ENCODE data around the gene ZNF561. TPM values are rescaled to one million over a fixed set of nuclear protein-coding genes. Genes with fewer than 3 reads are reported as not detected.

ZNF561 gene
- total RNA-seq (2013) = 32.0 TPM
- polyA plus RNA-seq (10 to 100 TPM; 11.0 to 14.3 (median 12.5) TPM), polyA minus RNA-seq (11.2 and 21.8 TPM in 2 replicates), total RNA-seq (4.6 to 20.7 (median 14.0) reads per million in 11 experiments)

DNA sequence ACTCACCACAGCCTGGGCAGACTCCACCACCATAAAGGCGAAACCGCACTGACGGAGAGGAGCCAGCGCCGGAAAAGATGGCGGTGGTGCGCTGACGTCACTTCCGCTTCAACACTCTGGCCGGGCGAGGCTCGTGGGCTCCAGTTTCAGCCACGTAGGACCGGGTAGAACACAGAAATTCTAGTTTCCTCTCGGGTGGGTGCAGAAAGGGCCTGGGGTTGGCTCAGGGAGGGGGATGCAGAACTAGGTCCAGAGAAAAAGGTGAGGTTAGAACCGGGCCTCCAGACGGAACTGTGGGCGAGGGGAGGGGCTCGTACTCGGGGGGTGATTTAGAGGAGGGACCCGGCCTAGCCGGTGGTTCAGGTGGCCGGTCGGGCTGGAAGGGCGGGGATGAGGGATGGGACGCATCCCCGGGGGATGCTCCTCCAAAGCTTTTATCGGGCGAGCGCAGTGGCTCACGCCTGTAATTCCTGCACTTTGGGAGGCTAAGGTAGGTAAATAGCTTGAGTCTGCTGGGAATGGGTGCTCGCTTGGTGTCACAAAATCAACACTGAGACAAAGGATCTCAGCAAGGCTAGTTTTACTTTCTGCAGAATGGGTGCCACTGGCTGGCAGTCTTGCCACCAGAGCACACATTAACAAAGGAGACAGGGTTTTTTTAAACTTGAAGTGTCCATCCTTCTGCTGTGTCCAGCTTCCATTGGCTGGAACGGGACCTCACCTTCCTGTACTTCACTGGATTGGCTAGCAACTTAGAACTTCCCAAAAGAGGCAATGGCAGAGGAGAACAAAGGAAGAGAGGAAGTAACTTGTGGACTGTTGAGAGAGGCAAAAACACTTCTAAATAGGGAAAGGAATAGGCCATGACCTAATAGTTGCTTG, at the start of gene ZNF561:
Gene ZNF561 (minus strand): TSS at position 77 of the 882 bp plus-strand sequence. CDS start 1,776 bp downstream, outside the sequence.
- peak; percentile 83 to 89 (median 87) for DNase-seq
- TF ChIP-seq, protein P1, sequence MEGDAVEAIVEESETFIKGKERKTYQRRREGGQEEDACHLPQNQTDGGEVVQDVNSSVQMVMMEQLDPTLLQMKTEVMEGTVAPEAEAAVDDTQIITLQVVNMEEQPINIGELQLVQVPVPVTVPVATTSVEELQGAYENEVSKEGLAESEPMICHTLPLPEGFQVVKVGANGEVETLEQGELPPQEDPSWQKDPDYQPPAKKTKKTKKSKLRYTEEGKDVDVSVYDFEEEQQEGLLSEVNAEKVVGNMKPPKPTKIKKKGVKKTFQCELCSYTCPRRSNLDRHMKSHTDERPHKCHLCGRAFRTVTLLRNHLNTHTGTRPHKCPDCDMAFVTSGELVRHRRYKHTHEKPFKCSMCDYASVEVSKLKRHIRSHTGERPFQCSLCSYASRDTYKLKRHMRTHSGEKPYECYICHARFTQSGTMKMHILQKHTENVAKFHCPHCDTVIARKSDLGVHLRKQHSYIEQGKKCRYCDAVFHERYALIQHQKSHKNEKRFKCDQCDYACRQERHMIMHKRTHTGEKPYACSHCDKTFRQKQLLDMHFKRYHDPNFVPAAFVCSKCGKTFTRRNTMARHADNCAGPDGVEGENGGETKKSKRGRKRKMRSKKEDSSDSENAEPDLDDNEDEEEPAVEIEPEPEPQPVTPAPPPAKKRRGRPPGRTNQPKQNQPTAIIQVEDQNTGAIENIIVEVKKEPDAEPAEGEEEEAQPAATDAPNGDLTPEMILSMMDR (IDR thresholded peaks at IDR 0.05) = no peak
- peak within 1 kb of the TSS; percentile 93 to 95 for H3K27ac ChIP-seq (ENCODE audit: low read depth in 1 of 2, low read length in 2 of 2)
- H3K27me3 Mint-ChIP-seq (ENCODE audit: low read depth in 3 of 3) = no peaks in the 10 kb centered on the region
- H3K36me3 ChIP-seq (replicated peaks in 1 of 2; ENCODE audit: control insufficient read depth in 1 of 2, insufficient read depth in 2 of 2, low read length in 2 of 2) = peaks cover 27 to 31% of the 10 kb centered on the region in 2 donors
- H3K27me3 ChIP-seq (ENCODE audit: control insufficient read depth in 2 of 2, insufficient read depth in 2 of 2, low read length in 2 of 2) = no peaks in the 10 kb centered on the region
- no peaks in the 10 kb centered on the region for H4K20me1 ChIP-seq (ENCODE audit: insufficient read depth, low read length)
- H3K79me2 ChIP-seq (ENCODE audit: insufficient read depth, low read length) = peaks cover 12% of the 10 kb centered on the region
- H3K9me3 ChIP-seq (replicated peaks in 1 of 2; ENCODE audit: control insufficient read depth in 1 of 2, insufficient read depth in 1 of 2, low read length in 2 of 2) = no peaks in the 10 kb centered on the region
- peak within 1 kb of the TSS; percentile 99 to 100 for H3K4me3 Mint-ChIP-seq
- H3K4me1 ChIP-seq (ENCODE audit: control insufficient read depth in 1 of 2, insufficient read depth in 2 of 2, low read length in 2 of 2) = peaks cover 23 to 25% of the 10 kb centered on the region in 2 donors
- peaks cover 26 to 27% of the 10 kb centered on the region in 2 donors for H3K36me3 Mint-ChIP-seq
- H3K4me2 ChIP-seq (replicated peaks; ENCODE audit: extremely low read depth, low read length, poor library complexity, severe bottlenecking) = peak within 1 kb of the TSS; percentile 82
- WGBS (ENCODE audit: insufficient coverage) = 2% methylated on average over 31 of the region's 33 CpGs
- peaks cover 0 to 8% (median 3%) of the 10 kb centered on the region in 7 donors for H3K9me3 Mint-ChIP-seq
- H3K27ac Mint-ChIP-seq = peak within 1 kb of the TSS; percentile 99 to 100 (median 100)
- intact Hi-C loops (cut with micrococcal nuclease) = loop anchor here (1.0 to 5.0 kb wide), 5 partner anchors 34 to 169 kb away; partner anchors contain the start of genes ZNF121 (in 1 of the 2), ZNF562 (in 1 of the 2) and ZNF846 (in 1 of the 2)
- H3K4me1 Mint-ChIP-seq = peaks cover 22% of the 10 kb centered on the region
- peak within 1 kb of the TSS; percentile 96 for H2AFZ ChIP-seq (ENCODE audit: insufficient read depth, low read depth, low read length, poor library complexity, severe bottlenecking)
- H3K4me3 ChIP-seq (replicated peaks in 1 of 3; ENCODE audit: low read depth in 2 of 3, low read length in 3 of 3) = peak within 1 kb of the TSS; percentile 75 to 99 (median 96)
- H3K9ac ChIP-seq (ENCODE audit: insufficient read depth, low read length, poor library complexity, severe bottlenecking) = peak within 1 kb of the TSS; percentile 83

DNA sequence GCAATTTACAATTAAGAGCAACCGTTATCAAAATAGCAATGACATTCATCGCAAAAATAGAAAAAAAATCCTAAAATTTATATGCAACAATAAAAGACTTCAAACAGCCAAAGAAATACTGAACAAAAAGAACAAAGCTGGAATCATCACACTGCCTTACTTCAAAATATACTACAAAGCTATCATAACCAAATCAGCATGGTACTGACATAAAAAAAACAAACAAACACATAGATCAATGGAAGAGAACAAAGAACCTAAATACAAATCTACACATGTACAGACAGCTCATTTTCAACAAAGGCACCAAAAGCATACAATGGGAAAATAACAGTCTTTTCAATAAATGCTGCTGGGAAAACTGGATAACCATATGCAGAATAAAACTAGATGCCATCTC, 47.5 kb upstream of the ZNF561 start:
- Histone ChIP-seq H3K79me2 (ENCODE audit: insufficient read depth, low read length) (peaks cover 100% of the 10 kb centered on the region), H4K20me1 (ENCODE audit: insufficient read depth, low read length) (peaks cover 41% of the 10 kb centered on the region), H3K4me1 (ENCODE audit: control insufficient read depth in 1 of 2, insufficient read depth in 2 of 2, low read length in 2 of 2) (no peaks in the 10 kb centered on the region), H3K27me3 (ENCODE audit: control insufficient read depth in 2 of 2, insufficient read depth in 2 of 2, low read length in 2 of 2) (no peaks in the 10 kb centered on the region), H3K4me2 (replicated peaks; ENCODE audit: extremely low read depth, low read length, poor library complexity, severe bottlenecking) (no peak overlapping the region), H3K36me3 (replicated peaks in 1 of 2; ENCODE audit: control insufficient read depth in 1 of 2, insufficient read depth in 2 of 2, low read length in 2 of 2) (peaks cover 0 to 59% of the 10 kb centered on the region in 2 donors), H2AFZ (ENCODE audit: insufficient read depth, low read depth, low read length, poor library complexity, severe bottlenecking) (no peak overlapping the region), H3K4me3 (replicated peaks in 1 of 3; ENCODE audit: low read depth in 2 of 3, low read length in 3 of 3) (no peak overlapping the region), H3K9me3 (replicated peaks in 1 of 2; ENCODE audit: control insufficient read depth in 1 of 2, insufficient read depth in 1 of 2, low read length in 2 of 2) (peaks cover 47 to 61% of the 10 kb centered on the region in 2 donors), H3K27ac (ENCODE audit: low read depth in 1 of 2, low read length in 2 of 2) (no peak overlapping the region), H3K9ac (ENCODE audit: insufficient read depth, low read length, poor library complexity, severe bottlenecking) (no peak overlapping the region)
- Mint-ChIP-seq H3K36me3 (peaks cover 36 to 72% of the 10 kb centered on the region in 2 donors), H3K27ac (no peak overlapping the region), H3K4me1 (peaks cover 2% of the 10 kb centered on the region), H3K27me3 (ENCODE audit: low read depth in 3 of 3) (no peaks in the 10 kb centered on the region), H3K4me3 (no peak overlapping the region), H3K9me3 (peaks cover 38 to 63% (median 54%) of the 10 kb centered on the region in 7 donors)
- DNase-seq = no peak
- TF ChIP-seq, protein P1 (IDR thresholded peaks at IDR 0.05) = no peak
- 100% methylated on average over 2 of the region's 2 CpGs for WGBS (ENCODE audit: insufficient coverage)
- intact Hi-C loops (cut with micrococcal nuclease) = no loop called here

Data from CD14-positive monocyte (primary cell).